Lower leg skin (tissue), 4 donors: ENCODE data around the gene BCAT1. TPM values are rescaled to one million over a fixed set of nuclear protein-coding genes. Genes with fewer than 3 reads are reported as not detected.
"Not testable (repeated sequence)": the region's sequence is repeated elsewhere in the genome, so short reads cannot be mapped to it uniquely, and the experiment has no call there.

ENCODE experiments used
- DNase-seq, 2 donors: peaks; one replicate each; pipeline ENCODE4 v3.0.0-alpha.2; 2019; ENCODE audit warnings: low spot score in 2 of 2
- H3K4me3 ChIP-seq: fragments of 200-600 bp; sonication (generic); 2 replicates; pipeline ENCODE4 v1.5.1; 2017; ENCODE audit warnings: mild to moderate bottlenecking, low read depth; ENCODE audit not compliant: poor library complexity, severe bottlenecking
- CTCF ChIP-seq, 3 donors: fragments of 450-650 bp; IDR thresholded peaks; one replicate each; pipeline ENCODE4 v1.5.1; 2016; ENCODE audit warnings: antibody characterized with exemption in 3 of 3, mild to moderate bottlenecking in 3 of 3, moderate library complexity in 2 of 3
- POLR2A ChIP-seq, 2 donors: fragments of 450-650 bp; IDR thresholded peaks; one replicate each; pipeline ENCODE4 v1.6.1; 2016 to 2017; ENCODE audit warnings: antibody characterized with exemption in 2 of 2, mild to moderate bottlenecking in 1 of 2, moderate library complexity in 1 of 2
- WGBS, 2 donors: methylation state at CpG; one replicate each; pipeline ENCODE4 v1.1.5; 2018; 5-methylcytosine and 5-hydroxymethylcytosine counted together
- intact Hi-C: fragments of 100-400 bp; cut with DNase I; formaldehyde crosslinking; loops from one replicate; pipeline ENCODE4 v1.15.0; 2023; ENCODE audit warnings: low total_unique reads
- total RNA-seq, 4 donors: library from RNA; depleted of rRNA; stranded (reverse); fragments of >200 nt; gene quantifications; one replicate each; pipeline ENCODE4 v1.1.0, GENCODE V29; 2016

Gene BCAT1
- total RNA-seq, 4 donors from 2014 or later, result 1.0 to 4.6 (median 2.8) TPM

DNA sequence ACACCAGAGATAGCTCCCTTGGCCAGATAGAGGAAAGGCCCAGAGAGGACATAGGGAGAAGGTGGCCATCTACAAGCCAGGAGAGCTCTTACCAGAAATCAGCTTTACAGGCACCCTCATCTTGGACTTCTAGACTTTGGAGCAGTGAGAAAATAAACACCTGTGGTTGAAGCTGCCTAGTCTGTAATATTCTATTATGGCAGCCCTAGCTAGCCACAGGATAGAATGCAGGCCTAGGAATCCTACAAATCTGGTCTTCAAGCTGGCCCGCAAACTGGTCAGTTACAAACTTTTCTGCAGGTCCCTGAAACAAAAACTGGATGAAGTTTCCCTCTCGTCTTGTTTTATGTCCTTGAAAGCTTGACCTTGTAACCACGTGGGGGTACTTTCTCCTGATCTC is 92.4 kb downstream of the BCAT1 start:
- TF ChIP-seq POLR2A (IDR thresholded peaks at IDR 0.05), result no peak
- TF ChIP-seq CTCF (IDR thresholded peaks at IDR 0.05), result no peak
- DNase-seq, result no peak
- no peak overlapping the region for H3K4me3 ChIP-seq
- intact Hi-C loops, result no loop called here
- WGBS, 2 donors, result 96 to 98% methylated on average over 3 of the region's 3 CpGs

DNA sequence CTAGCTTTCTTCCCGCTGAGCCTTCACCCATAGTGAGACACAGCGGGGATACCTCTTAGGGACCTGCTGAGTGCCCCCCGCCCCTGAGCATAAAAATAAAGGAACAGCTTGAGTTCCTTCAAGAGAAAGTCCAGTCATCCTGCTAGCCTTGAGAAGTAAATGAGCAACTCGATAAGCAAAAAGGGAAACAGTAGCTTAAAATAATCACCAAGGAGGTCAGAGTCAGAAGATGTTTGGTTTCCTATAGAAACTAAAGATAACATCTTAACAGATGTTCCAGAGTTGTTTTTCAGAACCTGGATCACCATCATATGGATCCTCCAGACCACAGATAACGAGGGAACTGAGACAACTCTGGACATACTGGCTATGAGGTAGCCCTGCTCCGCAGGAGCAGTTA is 94.0 kb downstream of the BCAT1 start:
- intact Hi-C loops, result no loop called here
- DNase-seq, result no peak
- TF ChIP-seq POLR2A (IDR thresholded peaks at IDR 0.05), result no peak
- no peak for TF ChIP-seq CTCF (IDR thresholded peaks at IDR 0.05)
- WGBS, 2 donors, result 68 to 72% methylated on average over 6 of the region's 6 CpGs
- H3K4me3 ChIP-seq, result no peak overlapping the region

- no peak overlapping the region for H3K4me3 ChIP-seq
- WGBS, 2 donors, result 59 to 61% methylated on average over 1 of the region's 1 CpG
- intact Hi-C loops, result no loop called here
- DNase-seq, result no peak
- TF ChIP-seq POLR2A (IDR thresholded peaks at IDR 0.05) (no peak), CTCF (IDR thresholded peaks at IDR 0.05) (no peak)
Measured at GRCh38 chr12:24854017-24854416, 94.9 kb downstream of the BCAT1 start.

DNA sequence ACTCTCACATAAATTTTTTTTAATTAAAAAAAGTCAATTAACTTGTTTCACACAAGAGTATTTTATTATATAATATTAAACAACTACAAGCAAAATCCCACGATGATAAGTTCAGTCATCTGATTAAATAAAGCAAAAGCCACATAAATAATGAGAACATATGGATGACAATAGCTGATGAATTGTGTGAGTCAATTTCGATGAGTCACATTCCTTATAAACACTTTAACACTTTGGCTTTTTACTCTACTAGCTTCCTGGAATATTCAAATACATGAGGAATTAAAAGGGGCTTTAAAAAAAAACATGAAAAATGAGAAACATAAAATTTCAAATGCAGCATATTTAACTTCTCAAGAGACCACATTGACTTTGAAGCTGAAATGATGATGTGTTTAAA is 95.3 kb downstream of the BCAT1 start:
- intact Hi-C loops, result no loop called here
- DNase-seq, result no peak
- H3K4me3 ChIP-seq, result no peak overlapping the region
- no peak for TF ChIP-seq POLR2A (IDR thresholded peaks at IDR 0.05)
- no peak for TF ChIP-seq CTCF (IDR thresholded peaks at IDR 0.05)
- WGBS, 2 donors, result 36 to 41% methylated on average over 2 of the region's 2 CpGs

- no peak overlapping the region for H3K4me3 ChIP-seq
- DNase-seq, result no peak
- intact Hi-C loops, result no loop called here
- WGBS, 2 donors, result 97% methylated on average over 2 of the region's 2 CpGs
- TF ChIP-seq CTCF (IDR thresholded peaks at IDR 0.05), result no peak
- no peak for TF ChIP-seq POLR2A (IDR thresholded peaks at IDR 0.05)
Measured at GRCh38 chr12:24853094-24853493, 95.8 kb downstream of the BCAT1 start.

- DNase-seq, result no peak
- TF ChIP-seq CTCF (IDR thresholded peaks at IDR 0.05), result no peak
- TF ChIP-seq POLR2A (IDR thresholded peaks at IDR 0.05), result no peak
- intact Hi-C loops, result no loop called here
- 46 to 55% methylated on average over 1 of the region's 1 CpG for WGBS, 2 donors
- H3K4me3 ChIP-seq, result no peak overlapping the region
Measured at GRCh38 chr12:24852420-24852819, 96.5 kb downstream of the BCAT1 start.

DNA sequence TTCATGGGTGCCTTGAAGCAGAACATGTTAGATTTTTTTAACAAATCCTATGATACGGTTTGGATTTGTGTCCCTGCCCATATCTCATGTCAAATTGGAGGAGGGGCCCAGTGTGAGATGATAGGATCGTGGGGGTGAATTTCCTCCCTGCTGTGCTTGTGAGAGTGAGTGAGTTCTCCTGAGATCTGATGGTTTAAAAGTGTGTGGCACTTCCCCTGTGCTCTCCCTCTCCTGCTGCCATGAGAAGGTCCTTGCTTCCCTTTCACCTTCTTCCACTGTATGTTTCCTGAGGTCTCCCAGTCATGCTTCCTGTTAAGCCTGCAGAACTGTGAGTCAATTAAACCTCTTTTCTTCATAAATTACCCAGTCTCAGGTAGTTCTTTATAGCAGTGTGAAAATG is 97.0 kb downstream of the BCAT1 start:
- intact Hi-C loops, DNase-seq, H3K4me3 ChIP-seq: not testable (repeated sequence)
- 47 to 50% methylated on average over 2 of the region's 2 CpGs for WGBS, 2 donors
